SK-N-SH (cell line): Measurements from ENCODE around the gene PFDN1. TPM values are rescaled to one million over a fixed set of nuclear protein-coding genes. Genes with fewer than 3 reads are reported as not detected.
A peak's percentile ranks its signal among the peaks of the same experiment; 100 is the strongest.

Experiments
- CTCF ChIA-PET: fragments of 300-600, 350-600 bp; formaldehyde crosslinking; extraction: SDS; loops from one replicate; lab custom pipeline; 2021; lab: Yijun Ruan, JAX
- POLR2A ChIA-PET: fragments of 350-600 bp; sonication (Branson Sonifier 250); formaldehyde crosslinking; extraction: SDS; loops from one replicate; lab custom pipeline; 2020; ENCODE audit warnings: antibody characterized with exemption, inconsistent platforms; lab: Yijun Ruan, JAX
- DNase-seq: peaks from one replicate; pipeline ENCODE4 v3.0.0; 2012
- H2AFZ ChIP-seq: fragments of 200-600 bp; sonication (generic); 2 replicates; pipeline ENCODE4 v1.8.1; 2016; ENCODE audit warnings: antibody characterized with exemption, mild to moderate bottlenecking, low read depth
- H3F3A ChIP-seq: fragments of 200-600 bp; sonication (generic); replicated peaks from 2 replicates; pipeline ENCODE3; 2016; ENCODE audit warnings: antibody characterized with exemption, mild to moderate bottlenecking; ENCODE audit not compliant: insufficient read depth
- H3K27ac ChIP-seq, 2 experiments: fragments of 200-500 bp in 1 of 2; fragments of 200-600 bp in 1 of 2; sonication (Bioruptor generic) in 1 of 2; sonication (generic), shearing (Covaris generic) in 1 of 2; 2 replicates each; pipeline versions ENCODE4 v1.5.1 to v1.6.1; 2014 to 2016; ENCODE audit warnings: low read depth in 2 of 2, inconsistent platforms in 1 of 2, low read length in 1 of 2, mild to moderate bottlenecking in 1 of 2, mixed read lengths in 1 of 2
- H3K27me3 ChIP-seq: fragments of 200-600 bp; sonication (generic), shearing (Covaris generic); 2 replicates; pipeline ENCODE4 v1.6.1; 2016; ENCODE audit warnings: mixed run types; ENCODE audit not compliant: insufficient read depth
- H3K36me3 ChIP-seq, 2 experiments: fragments of 200-500 bp in 1 of 2; fragments of 200-600 bp in 1 of 2; sonication (Bioruptor generic) in 1 of 2; sonication (generic) in 1 of 2; replicated peaks in 1 of 2; 2 replicates each; pipeline versions ENCODE3 to v1.5.1; 2014 to 2016; ENCODE audit warnings: low read length in 1 of 2, mild to moderate bottlenecking in 1 of 2; ENCODE audit not compliant: insufficient read depth in 2 of 2, control insufficient read depth in 1 of 2
- H3K4me1 ChIP-seq, 2 experiments: fragments of 200-500 bp in 1 of 2; fragments of 200-600 bp in 1 of 2; sonication (Bioruptor generic) in 1 of 2; sonication (generic), shearing (Covaris generic) in 1 of 2; 2 replicates each; pipeline versions ENCODE4 v1.5.1 to v1.6.1; 2014 to 2016; ENCODE audit warnings: low read depth in 1 of 2, low read length in 1 of 2, mixed run types in 1 of 2; ENCODE audit not compliant: insufficient read depth in 2 of 2, control insufficient read depth in 1 of 2
- H3K4me2 ChIP-seq: fragments of 200-600 bp; sonication (generic), shearing (Covaris generic); 2 replicates; pipeline ENCODE4 v1.6.1; 2017; ENCODE audit warnings: mixed run types
- H3K4me3 ChIP-seq, 2 experiments: fragments of 200-500 bp in 1 of 2; fragments of 200-600 bp in 1 of 2; sonication (Bioruptor generic) in 1 of 2; sonication (generic), shearing (Covaris generic) in 1 of 2; 2 replicates each; pipeline versions ENCODE4 v1.5.1 to v1.8.1; 2014 to 2016; ENCODE audit warnings: low read depth in 2 of 2, inconsistent platforms in 1 of 2, low read length in 1 of 2, mild to moderate bottlenecking in 1 of 2, mixed read lengths in 1 of 2, moderate library complexity in 1 of 2
- H3K79me2 ChIP-seq: fragments of 200-600 bp; sonication (generic); 2 replicates; pipeline ENCODE4 v1.8.1; 2017; ENCODE audit warnings: mild to moderate bottlenecking; ENCODE audit not compliant: insufficient read depth
- H3K9ac ChIP-seq: fragments of 200-600 bp; sonication (generic); 2 replicates; pipeline ENCODE4 v1.6.1; 2017; ENCODE audit warnings: mixed run types
- H3K9me2 ChIP-seq: fragments of 200-600 bp; sonication (generic); 2 replicates; pipeline ENCODE4 v1.6.1; 2017; ENCODE audit warnings: mixed run types
- H3K9me3 ChIP-seq: fragments of 200-600 bp; sonication (generic); 2 replicates; pipeline ENCODE4 v1.6.1; 2017; ENCODE audit warnings: mixed run types, mild to moderate bottlenecking, moderate library complexity
- H4K20me1 ChIP-seq: fragments of 200-600 bp; sonication (generic); 2 replicates; pipeline ENCODE4 v1.6.1; 2017; ENCODE audit warnings: mild to moderate bottlenecking, mixed run types; ENCODE audit not compliant: insufficient read depth
- CHD2 ChIP-seq: fragments of 150-350 bp; IDR thresholded peaks from 2 replicates; pipeline ENCODE4 v1.6.1; 2018; ENCODE audit warnings: low read length; ENCODE audit not compliant: partially characterized antibody
- ELF1 ChIP-seq: IDR thresholded peaks from 2 replicates; pipeline ENCODE4 v1.4.0; 2012
- EZH2phosphoT487 ChIP-seq: fragments of 200-600 bp; sonication (generic); IDR thresholded peaks from 2 replicates; pipeline ENCODE4 v1.6.1; 2017; ENCODE audit warnings: low read depth, mixed run types, mild to moderate bottlenecking, antibody characterized with exemption, moderate library complexity, borderline replicate concordance
- FOSL2 ChIP-seq: IDR thresholded peaks from 2 replicates; pipeline ENCODE4 v1.4.0; 2012; ENCODE audit warnings: low read depth, mild to moderate bottlenecking, moderate library complexity, borderline replicate concordance
- FOXJ3 ChIP-seq: sonication (generic); formaldehyde crosslinking; IDR thresholded peaks from 2 replicates; pipeline ENCODE4 v1.5.1; 2020; ENCODE audit warnings: mild to moderate bottlenecking, missing genetic modification reagents
- GABPA ChIP-seq: IDR thresholded peaks from 2 replicates; pipeline ENCODE4 v1.4.0; 2012; ENCODE audit warnings: low read depth, mild to moderate bottlenecking
- GATA2 ChIP-seq: sonication (generic); formaldehyde crosslinking; IDR thresholded peaks from 2 replicates; pipeline ENCODE4 v1.5.0; 2020; ENCODE audit warnings: mild to moderate bottlenecking, missing genetic modification reagents
- IRF3 ChIP-seq: fragments of 150-350 bp; IDR thresholded peaks from 2 replicates; pipeline ENCODE4 v1.6.1; 2016; ENCODE audit warnings: mild to moderate bottlenecking, low read depth, low read length
- JUND ChIP-seq: IDR thresholded peaks from 2 replicates; pipeline ENCODE4 v1.4.0; 2012
- MEF2A ChIP-seq: IDR thresholded peaks from 2 replicates; pipeline ENCODE4 v1.4.0; 2012; ENCODE audit warnings: low read depth, borderline replicate concordance
- MXI1 ChIP-seq: IDR thresholded peaks from 2 replicates; pipeline ENCODE4 v1.6.1; 2012; ENCODE audit warnings: mild to moderate bottlenecking, low read depth, low read length, improper control_type of control experiment
- NRF1 ChIP-seq: IDR thresholded peaks from 2 replicates; pipeline ENCODE4 v1.6.1; 2012; ENCODE audit warnings: low read depth, mild to moderate bottlenecking, low read length
- PBX3 ChIP-seq: IDR thresholded peaks from 2 replicates; pipeline ENCODE4; 2012
- POLR2AphosphoS5 ChIP-seq: IDR thresholded peaks from 2 replicates; pipeline ENCODE4 v1.6.1; 2012; ENCODE audit warnings: low read depth, low read length
- RAD21 ChIP-seq: IDR thresholded peaks from 2 replicates; pipeline ENCODE4 v1.6.1; 2012; ENCODE audit warnings: mild to moderate bottlenecking, low read length
- RCOR1 ChIP-seq: fragments of 150-350 bp; IDR thresholded peaks from 2 replicates; pipeline ENCODE4 v1.6.1; 2017; ENCODE audit warnings: antibody characterized with exemption, low read length
- REST ChIP-seq: IDR thresholded peaks from 2 replicates; pipeline ENCODE4 v1.6.1; 2012; ENCODE audit warnings: mild to moderate bottlenecking, low read depth, low read length, moderate library complexity
- RFX5 ChIP-seq: IDR thresholded peaks from 2 replicates; pipeline ENCODE4 v1.6.1; 2012; ENCODE audit warnings: mild to moderate bottlenecking, improper control_type of control experiment, low read length
- RXRA ChIP-seq: IDR thresholded peaks from 2 replicates; pipeline ENCODE4 v1.4.0; 2012; ENCODE audit warnings: low read depth, mild to moderate bottlenecking, borderline replicate concordance
- SIN3A ChIP-seq: IDR thresholded peaks from 2 replicates; pipeline ENCODE4 v1.6.1; 2012; ENCODE audit warnings: low read depth, mild to moderate bottlenecking, low read length, moderate library complexity, borderline replicate concordance
- SMC3 ChIP-seq: IDR thresholded peaks from 2 replicates; pipeline ENCODE4 v1.6.1; 2012; ENCODE audit warnings: low read depth, low read length, improper control_type of control experiment
- TAF1 ChIP-seq: IDR thresholded peaks from 2 replicates; pipeline ENCODE4 v1.6.1; 2012; ENCODE audit warnings: low read depth, mild to moderate bottlenecking, low read length, moderate library complexity, borderline replicate concordance
- TCF12 ChIP-seq: IDR thresholded peaks from 2 replicates; pipeline ENCODE4 v1.4.0; 2012
- TEAD4 ChIP-seq: IDR thresholded peaks from 2 replicates; pipeline ENCODE4 v1.4.0; 2012; ENCODE audit warnings: mild to moderate bottlenecking, borderline replicate concordance; ENCODE audit not compliant: insufficient read depth
- YY1 ChIP-seq: IDR thresholded peaks from 2 replicates; pipeline ENCODE4 v1.4.0; 2012; ENCODE audit warnings: low read depth, mild to moderate bottlenecking
- WGBS: methylation state at CpG from one replicate; pipeline ENCODE4 v1.1.6; 2017; ENCODE audit warnings: low lambda C conversion rate; 5-methylcytosine and 5-hydroxymethylcytosine counted together
- polyA plus RNA-seq, 3 experiments: library from polyadenylated mRNA; depleted of rRNA; stranded (reverse); fragments of >200 nt; gene quantifications; 2 replicates each; pipeline ENCODE4 v1.2.3, GENCODE V29; 2012
- TF ChIP-seq, protein P1 (sequence below): IDR thresholded peaks from 2 replicates; pipeline ENCODE4 v1.4.0; 2012; ENCODE audit warnings: low read depth
- TF ChIP-seq, protein P2 (sequence below): IDR thresholded peaks from 2 replicates; pipeline ENCODE4 v1.4.0; 2012; ENCODE audit warnings: low read depth, borderline replicate concordance
- TF ChIP-seq, protein P3 (sequence below): fragments of 150-350 bp; IDR thresholded peaks from 2 replicates; pipeline ENCODE4 v1.6.1; 2017; ENCODE audit warnings: antibody characterized with exemption, low read length, low read depth, borderline replicate concordance

PFDN1 gene
- polyA plus RNA-seq, 1 of the 3 experiments (the other 2 are of a cell fraction), result 55.2 TPM

DNA sequence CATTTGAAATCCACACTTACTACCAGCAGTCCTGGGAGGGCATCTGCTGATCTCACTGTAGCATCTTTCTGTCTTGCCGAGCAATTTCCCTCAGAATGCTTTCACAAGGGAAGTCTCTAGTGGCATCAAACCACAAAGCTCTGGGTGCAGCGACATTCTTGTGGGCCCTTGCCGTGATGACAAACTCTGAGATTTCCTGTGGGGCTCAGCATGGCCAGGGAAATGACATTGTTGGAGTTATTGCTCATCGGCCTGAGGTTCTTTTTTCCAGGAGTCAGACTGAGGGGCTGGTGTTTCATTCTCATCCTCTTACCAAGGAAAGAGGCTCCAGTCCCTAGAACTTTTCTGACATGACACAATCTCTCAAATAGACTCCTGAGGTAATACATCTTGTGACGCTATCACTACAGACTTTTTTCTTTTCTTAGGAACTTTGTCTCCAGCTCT lies 51.4 kb downstream of the PFDN1 start:
- 4% methylated on average over 5 of the region's 5 CpGs for WGBS
- no peak for DNase-seq
- H3K9me3 ChIP-seq, result no peaks in the 10 kb centered on the region
- H3K9me2 ChIP-seq, result no peaks in the 10 kb centered on the region
- H3K27ac ChIP-seq, result peak overlapping the region in 1 of 2 experiments; percentile 96; a peak in 2 of 4 replicates
- H3F3A ChIP-seq, result peaks cover 48% of the 10 kb centered on the region
- peaks cover 6 to 18% of the 10 kb centered on the region in 2 experiments for H3K4me1 ChIP-seq
- H3K36me3 ChIP-seq, result peaks cover 0 to 9% of the 10 kb centered on the region in 2 experiments
- no peaks in the 10 kb centered on the region for H3K27me3 ChIP-seq
- H3K9ac ChIP-seq, result peak overlapping the region; percentile 58; the same call in 1 of the 2 replicates
- H2AFZ ChIP-seq, result no peak overlapping the region
- H4K20me1 ChIP-seq, result no peaks in the 10 kb centered on the region
- H3K4me2 ChIP-seq, result peak overlapping the region; percentile 54; the same call in 1 of the 2 replicates
- peaks cover 78% of the 10 kb centered on the region for H3K79me2 ChIP-seq
- POLR2A ChIA-PET, result no interaction called here
- H3K4me3 ChIP-seq, result no peak overlapping the region
- CTCF ChIA-PET, result interaction anchor here (1.1 to 4.4 kb wide), 3 partner anchors 95 to 100 kb away, joined by 4 to 24 read pairs (median 10); partner anchors contain the start of gene HBEGF
- TF ChIP-seq RCOR1 (no peak), FOSL2 (peak; percentile 75), YY1 (no peak), ELF1 (no peak), SIN3A (peak; percentile 49; the same call in 1 of the 2 replicates), FOXJ3 (no peak), POLR2AphosphoS5 (no peak), MEF2A (peak; percentile 25; the same call in 1 of the 2 replicates), MXI1 (no peak), RXRA (no peak; the same call in 1 of the 2 replicates), JUND (peak; percentile 87), RAD21 (no peak), NRF1 (no peak), EZH2phosphoT487 (no peak), TAF1 (no peak), PBX3 (peak; percentile 76), GABPA (no peak), SMC3 (no peak), CHD2 (no peak), TCF12 (peak; percentile 82), TEAD4 (peak; percentile 90), GATA2 (CRISPR knock-in tag) (no peak), REST (0 out of 2 replicates have a peak, but pooled peaks have one; percentile 51), IRF3 (no peak), RFX5 (no peak)
- TF ChIP-seq, protein P1, sequence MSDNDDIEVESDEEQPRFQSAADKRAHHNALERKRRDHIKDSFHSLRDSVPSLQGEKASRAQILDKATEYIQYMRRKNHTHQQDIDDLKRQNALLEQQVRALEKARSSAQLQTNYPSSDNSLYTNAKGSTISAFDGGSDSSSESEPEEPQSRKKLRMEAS, result 0 out of 2 replicates have a peak, but pooled peaks have one; percentile 34
- TF ChIP-seq, protein P2, sequence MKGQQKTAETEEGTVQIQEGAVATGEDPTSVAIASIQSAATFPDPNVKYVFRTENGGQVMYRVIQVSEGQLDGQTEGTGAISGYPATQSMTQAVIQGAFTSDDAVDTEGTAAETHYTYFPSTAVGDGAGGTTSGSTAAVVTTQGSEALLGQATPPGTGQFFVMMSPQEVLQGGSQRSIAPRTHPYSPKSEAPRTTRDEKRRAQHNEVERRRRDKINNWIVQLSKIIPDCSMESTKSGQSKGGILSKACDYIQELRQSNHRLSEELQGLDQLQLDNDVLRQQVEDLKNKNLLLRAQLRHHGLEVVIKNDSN, result no peak
- TF ChIP-seq, protein P3, sequence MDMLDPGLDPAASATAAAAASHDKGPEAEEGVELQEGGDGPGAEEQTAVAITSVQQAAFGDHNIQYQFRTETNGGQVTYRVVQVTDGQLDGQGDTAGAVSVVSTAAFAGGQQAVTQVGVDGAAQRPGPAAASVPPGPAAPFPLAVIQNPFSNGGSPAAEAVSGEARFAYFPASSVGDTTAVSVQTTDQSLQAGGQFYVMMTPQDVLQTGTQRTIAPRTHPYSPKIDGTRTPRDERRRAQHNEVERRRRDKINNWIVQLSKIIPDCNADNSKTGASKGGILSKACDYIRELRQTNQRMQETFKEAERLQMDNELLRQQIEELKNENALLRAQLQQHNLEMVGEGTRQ, result no peak
